Measurements from ENCODE around the gene MYH13. TPM values are rescaled to one million over a fixed set of nuclear protein-coding genes. Genes with fewer than 3 reads are reported as not detected.

Gene MYH13
- total RNA-seq, 1 donor from 2014 or later, result not detected

DNA sequence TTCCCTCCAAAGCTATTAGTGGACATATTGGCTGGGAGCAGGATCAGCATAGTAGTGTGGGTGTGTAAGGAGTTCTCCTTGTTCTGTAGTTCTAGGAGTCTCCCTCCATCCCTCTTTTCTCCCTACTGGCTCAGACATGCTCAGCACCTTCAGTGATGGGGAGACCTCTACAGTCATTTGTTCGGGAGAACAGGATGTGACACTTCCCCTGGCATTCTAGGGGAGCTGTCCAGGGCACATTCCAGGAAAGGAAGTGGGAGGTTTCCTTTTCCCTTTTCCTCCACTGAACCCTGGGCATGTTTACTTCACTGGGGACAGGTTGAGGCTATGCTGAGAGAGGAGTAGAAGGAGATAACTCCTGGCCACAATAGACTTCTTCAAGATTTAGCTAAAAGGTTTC, 86.5 kb downstream of the MYH13 start:
- Histone ChIP-seq H3K36me3 (no peaks in the 10 kb centered on the region), H4K20me1 (ENCODE audit: low read depth) (no peaks in the 10 kb centered on the region), H3K27me3 (no peaks in the 10 kb centered on the region), H3K4me3 (no peak overlapping the region), H3F3A (ENCODE audit: low read depth) (no peaks in the 10 kb centered on the region), H2AFZ (replicated peaks) (no peak overlapping the region), H3K27ac (no peak overlapping the region), H3K9me3 (ENCODE audit: low read depth) (no peaks in the 10 kb centered on the region), H3K4me1 (no peaks in the 10 kb centered on the region), H3K9ac (no peak overlapping the region), H3K4me2 (no peak overlapping the region), H3K79me2 (ENCODE audit: low read depth) (no peaks in the 10 kb centered on the region)
- H3K4me1 Mint-ChIP-seq, result no peaks in the 10 kb centered on the region
- DNase-seq (ENCODE audit: low spot score), result no peak
- H3K36me3 Mint-ChIP-seq, result no peaks in the 10 kb centered on the region
- H3K9me3 Mint-ChIP-seq, result peaks cover 3% of the 10 kb centered on the region
- H3K4me3 Mint-ChIP-seq, result no peak overlapping the region
- peaks cover 3% of the 10 kb centered on the region for H3K27me3 Mint-ChIP-seq (ENCODE audit: insufficient read depth, low read depth)
- TF ChIP-seq EZH2 (IDR thresholded peaks at IDR 0.05) (no peak), EZH2phosphoT487 (IDR thresholded peaks at IDR 0.05) (no peak)
- TF ChIP-seq, protein P1, sequence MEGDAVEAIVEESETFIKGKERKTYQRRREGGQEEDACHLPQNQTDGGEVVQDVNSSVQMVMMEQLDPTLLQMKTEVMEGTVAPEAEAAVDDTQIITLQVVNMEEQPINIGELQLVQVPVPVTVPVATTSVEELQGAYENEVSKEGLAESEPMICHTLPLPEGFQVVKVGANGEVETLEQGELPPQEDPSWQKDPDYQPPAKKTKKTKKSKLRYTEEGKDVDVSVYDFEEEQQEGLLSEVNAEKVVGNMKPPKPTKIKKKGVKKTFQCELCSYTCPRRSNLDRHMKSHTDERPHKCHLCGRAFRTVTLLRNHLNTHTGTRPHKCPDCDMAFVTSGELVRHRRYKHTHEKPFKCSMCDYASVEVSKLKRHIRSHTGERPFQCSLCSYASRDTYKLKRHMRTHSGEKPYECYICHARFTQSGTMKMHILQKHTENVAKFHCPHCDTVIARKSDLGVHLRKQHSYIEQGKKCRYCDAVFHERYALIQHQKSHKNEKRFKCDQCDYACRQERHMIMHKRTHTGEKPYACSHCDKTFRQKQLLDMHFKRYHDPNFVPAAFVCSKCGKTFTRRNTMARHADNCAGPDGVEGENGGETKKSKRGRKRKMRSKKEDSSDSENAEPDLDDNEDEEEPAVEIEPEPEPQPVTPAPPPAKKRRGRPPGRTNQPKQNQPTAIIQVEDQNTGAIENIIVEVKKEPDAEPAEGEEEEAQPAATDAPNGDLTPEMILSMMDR (IDR thresholded peaks at IDR 0.05), result no peak
- no peak overlapping the region for H3K27ac Mint-ChIP-seq

DNA sequence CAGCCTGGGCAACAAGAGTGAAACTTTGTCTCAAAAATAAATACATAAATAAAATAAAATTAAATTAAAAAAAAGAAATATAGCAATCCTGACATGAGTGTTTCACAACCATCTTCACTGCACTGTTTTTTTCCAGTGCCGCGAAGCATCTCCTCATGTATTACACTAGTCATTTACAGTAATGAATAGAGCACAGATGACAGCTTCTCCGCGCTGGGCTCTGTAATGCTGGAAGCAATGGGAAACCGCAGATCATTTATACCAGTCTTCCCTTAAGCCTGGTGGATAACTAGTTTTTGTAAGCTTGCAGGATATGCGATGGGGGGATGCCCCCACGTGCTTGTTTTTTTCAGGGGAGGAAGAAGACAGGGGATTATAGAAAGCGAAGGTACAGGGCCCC, 86.9 kb downstream of the MYH13 start:
- DNase-seq (ENCODE audit: low spot score), result no peak
- TF ChIP-seq EZH2 (IDR thresholded peaks at IDR 0.05) (no peak), EZH2phosphoT487 (IDR thresholded peaks at IDR 0.05) (no peak)
- TF ChIP-seq, protein P1 (IDR thresholded peaks at IDR 0.05), result no peak
- Histone ChIP-seq H3K9me3 (ENCODE audit: low read depth) (no peaks in the 10 kb centered on the region), H3F3A (ENCODE audit: low read depth) (no peaks in the 10 kb centered on the region), H3K27me3 (no peaks in the 10 kb centered on the region), H3K4me3 (no peak overlapping the region), H4K20me1 (ENCODE audit: low read depth) (no peaks in the 10 kb centered on the region), H3K4me1 (no peaks in the 10 kb centered on the region), H3K27ac (no peak overlapping the region), H3K79me2 (ENCODE audit: low read depth) (no peaks in the 10 kb centered on the region), H3K9ac (no peak overlapping the region), H3K4me2 (no peak overlapping the region), H3K36me3 (no peaks in the 10 kb centered on the region), H2AFZ (replicated peaks) (no peak overlapping the region)
- H3K27me3 Mint-ChIP-seq (ENCODE audit: insufficient read depth, low read depth), result peaks cover 3% of the 10 kb centered on the region
- H3K4me3 Mint-ChIP-seq, result no peak overlapping the region
- H3K9me3 Mint-ChIP-seq, result peaks cover 3% of the 10 kb centered on the region
- H3K4me1 Mint-ChIP-seq, result no peaks in the 10 kb centered on the region
- no peak overlapping the region for H3K27ac Mint-ChIP-seq
- H3K36me3 Mint-ChIP-seq, result no peaks in the 10 kb centered on the region

DNA sequence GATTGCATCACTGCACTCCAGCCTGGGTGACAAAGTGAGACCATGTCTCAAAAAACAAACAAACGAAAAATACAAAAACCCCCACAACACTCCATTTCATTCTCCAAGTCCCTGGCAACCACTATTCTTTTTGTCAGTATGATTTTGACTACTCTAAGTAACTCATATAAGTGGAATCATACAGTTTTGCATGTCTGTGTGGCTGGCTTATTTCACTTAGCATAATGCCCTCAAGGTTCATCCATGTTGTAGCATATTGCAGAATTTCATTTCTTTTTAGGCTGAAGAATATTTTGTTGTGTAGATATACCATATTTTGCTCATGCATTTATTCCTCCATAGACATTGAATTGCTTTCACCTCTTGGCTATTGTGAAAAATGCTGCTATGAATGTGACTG, 92.7 kb downstream of the MYH13 start:
- DNase-seq (ENCODE audit: low spot score), result no peak
- H3K9ac ChIP-seq, result no peak overlapping the region
- Mint-ChIP-seq H3K27ac (no peak overlapping the region), H3K4me3 (no peak overlapping the region), H3K4me1 (peaks cover 7% of the 10 kb centered on the region), H3K9me3 (peaks cover 3% of the 10 kb centered on the region), H3K36me3 (no peaks in the 10 kb centered on the region), H3K27me3 (ENCODE audit: insufficient read depth, low read depth) (peaks cover 2% of the 10 kb centered on the region)
- H2AFZ ChIP-seq (replicated peaks), result no peak overlapping the region
- H3K27ac ChIP-seq, result no peak overlapping the region
- no peaks in the 10 kb centered on the region for H4K20me1 ChIP-seq (ENCODE audit: low read depth)
- H3K36me3 ChIP-seq, result no peaks in the 10 kb centered on the region
- H3K4me3 ChIP-seq, result no peak overlapping the region
- TF ChIP-seq EZH2phosphoT487 (IDR thresholded peaks at IDR 0.05), result no peak
- no peak for TF ChIP-seq EZH2 (IDR thresholded peaks at IDR 0.05)
- TF ChIP-seq, protein P1 (IDR thresholded peaks at IDR 0.05), result no peak
- H3K4me2 ChIP-seq, result no peak overlapping the region
- H3K27me3 ChIP-seq, result no peaks in the 10 kb centered on the region
- no peaks in the 10 kb centered on the region for H3K79me2 ChIP-seq (ENCODE audit: low read depth)
- H3K9me3 ChIP-seq (ENCODE audit: low read depth), result no peaks in the 10 kb centered on the region
- H3F3A ChIP-seq (ENCODE audit: low read depth), result no peaks in the 10 kb centered on the region
- H3K4me1 ChIP-seq, result no peaks in the 10 kb centered on the region

All from neural progenitor cell (in vitro differentiated cells).